A549 treated with DMSO at 1 μM for 4 hours (cell line): ENCODE data around the gene MAGEA8. TPM values are rescaled to one million over a fixed set of nuclear protein-coding genes. Genes with fewer than 3 reads are reported as not detected.

Experiments used
- total RNA-seq: library from RNA; stranded (reverse); fragments of 200-300 nt; extraction: Qiagen RNA extraction; gene quantifications from 5 replicates; pipeline ENCODE4 v1.2.3, GENCODE V29; 2022; ENCODE audit warnings: low read depth

MAGEA8 gene
- not detected in 5 replicates for total RNA-seq

DNA sequence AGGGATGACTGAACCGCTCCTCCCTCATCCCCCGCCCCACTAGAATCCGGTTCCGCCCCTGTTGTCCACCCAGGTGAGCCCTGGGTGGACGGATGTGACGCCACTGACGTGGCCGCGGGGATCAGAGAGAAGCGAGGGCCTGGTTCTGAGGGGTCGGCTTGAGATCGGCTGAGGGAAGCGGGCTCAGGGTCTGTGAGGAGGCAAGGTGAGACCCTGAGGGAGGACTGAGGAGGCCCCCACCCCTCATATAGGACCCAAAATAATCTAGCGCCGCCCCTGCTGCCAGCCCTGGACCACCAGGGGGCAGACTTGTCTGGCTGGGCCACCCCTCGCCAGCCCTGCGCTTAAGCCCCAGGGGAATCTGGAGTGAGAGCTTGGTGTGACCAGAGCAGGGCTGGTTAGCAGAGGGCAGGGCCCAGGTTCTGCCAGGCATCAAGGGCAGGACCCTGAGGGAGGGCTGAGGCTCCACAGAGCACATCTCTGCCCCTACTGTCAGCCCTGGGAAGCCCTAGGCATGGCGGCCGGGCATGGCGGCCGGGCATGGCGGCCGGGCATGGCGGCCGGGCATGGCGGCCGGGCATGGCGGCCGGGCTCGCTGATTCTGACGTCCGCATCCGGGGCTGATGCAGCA, at the start of gene MAGEA8:
Gene MAGEA8, plus strand, starts transcription at position 103 of the 631 bp plus-strand sequence. CDS start 3,090 bp downstream, outside the sequence.

DNA sequence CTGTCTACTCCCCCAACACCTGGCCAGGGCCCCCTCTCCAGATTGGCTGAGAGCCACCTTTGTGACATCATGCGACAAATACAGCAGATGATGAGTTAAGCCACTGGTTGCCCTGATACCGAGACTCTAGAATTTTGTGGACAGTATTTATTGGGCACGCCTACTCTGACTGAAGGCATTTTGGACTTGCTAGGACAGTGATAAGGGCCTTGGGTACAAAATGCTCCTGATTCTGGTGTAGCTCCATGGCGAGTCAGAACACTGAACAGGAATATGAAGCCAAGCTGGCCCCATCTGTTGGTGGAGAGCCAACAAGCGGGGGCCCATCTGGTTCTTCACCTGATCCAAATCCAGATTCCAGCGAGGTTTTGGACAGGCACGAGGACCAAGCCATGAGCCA, 48.4 kb downstream of the MAGEA8 start, which contains the start of gene HSFX4:
Gene HSFX4, plus strand, starts transcription at position 174 of the 400 bp plus-strand sequence. Its CDS starts 72 bp downstream, at position 246.

Other genes with a start within 250 kb of the MAGEA8 start
- 25.2 to 31.0 TPM (median 27.6 TPM) in 5 replicates for gene TMEM185A, start 249.4 kb upstream of the MAGEA8 start, total RNA-seq
- not detected in 5 replicates for gene MAGEA11, start 169.1 kb upstream of the MAGEA8 start, total RNA-seq
- 0.28 to 0.48 TPM (median 0.32 TPM) in 4 of 5 replicates, not detected in the other for gene HSFX1, start 107.1 kb upstream of the MAGEA8 start, total RNA-seq
- gene MAGEA9, start 99.3 kb upstream of the MAGEA8 start, total RNA-seq: not detected in 5 replicates
- not detected in 5 replicates for gene HSFX4, start 48.4 kb downstream of the MAGEA8 start, total RNA-seq
- 54.4 to 58.8 TPM (median 57.0 TPM) in 5 replicates for gene EOLA2, start 57.3 kb downstream of the MAGEA8 start, total RNA-seq